Muscle layer of colon (tissue), 2 donors: Measurements from ENCODE around the gene FRMD8.

Experiments
- H3K27ac ChIP-seq: one replicate; pipeline ENCODE4 v1.7.0; 2013; ENCODE audit warnings: low read depth, mild to moderate bottlenecking, low read length, moderate library complexity
- H3K27me3 ChIP-seq, 2 donors: one replicate each; pipeline ENCODE4 v1.7.0; 2013; ENCODE audit warnings: low read length in 2 of 2, mild to moderate bottlenecking in 2 of 2; ENCODE audit not compliant: insufficient read depth in 2 of 2, control insufficient read depth in 1 of 2
- H3K36me3 ChIP-seq: one replicate; pipeline ENCODE4 v1.7.0; 2013; ENCODE audit warnings: mild to moderate bottlenecking, low read length; ENCODE audit not compliant: insufficient read depth
- H3K4me1 ChIP-seq: one replicate; pipeline ENCODE4 v1.7.0; 2013; ENCODE audit warnings: mild to moderate bottlenecking, low read length; ENCODE audit not compliant: insufficient read depth
- H3K4me3 ChIP-seq, 2 donors: one replicate each; pipeline ENCODE4 v1.7.0; 2013; ENCODE audit warnings: low read length in 2 of 2, low read depth in 1 of 2, mild to moderate bottlenecking in 1 of 2, moderate library complexity in 1 of 2
- H3K9ac ChIP-seq: one replicate; pipeline ENCODE4 v1.7.0; 2013; ENCODE audit warnings: low read length
- H3K9me3 ChIP-seq: one replicate; pipeline ENCODE4 v1.7.0; 2013; ENCODE audit warnings: mild to moderate bottlenecking, low read length
- donor health status: abdominal sarcoma.
- donor health status: Adenocarcinoma of cecum.

The FRMD8 gene

GRCh38 chr11:65377036-65377435 is 9.4 kb upstream of the FRMD8 start:
- Histone ChIP-seq H3K27me3 (no peaks in the 10 kb centered on the region), H3K9ac (no peak overlapping the region), H3K4me3 (no peak overlapping the region), H3K4me1 (peaks cover 5% of the 10 kb centered on the region), H3K36me3 (no peaks in the 10 kb centered on the region), H3K27ac (no peak overlapping the region), H3K9me3 (no peaks in the 10 kb centered on the region)

- Histone ChIP-seq H3K9ac (no peak overlapping the region), H3K27ac (no peak overlapping the region)
These were observed 8.7 kb upstream of the FRMD8 start for GRCh38 chr11:65377777-65378176.

GRCh38 chr11:65378208-65378927 is 8.1 kb upstream of the FRMD8 start:
- Histone ChIP-seq H3K9ac (no peak overlapping the region), H3K4me3 (no peak overlapping the region), H3K27ac (no peak overlapping the region), H3K9me3 (no peaks in the 10 kb centered on the region), H3K27me3 (no peaks in the 10 kb centered on the region), H3K4me1 (peaks cover 16% of the 10 kb centered on the region), H3K36me3 (no peaks in the 10 kb centered on the region)

More at GRCh38 chr11:65377777-65378176, 8.7 kb upstream of the FRMD8 start:
- Histone ChIP-seq H3K27me3 (no peaks in the 10 kb centered on the region), H3K36me3 (no peaks in the 10 kb centered on the region), H3K4me3 (no peak overlapping the region), H3K4me1 (peaks cover 10% of the 10 kb centered on the region), H3K9me3 (no peaks in the 10 kb centered on the region)

GRCh38 chr11:65378928-65379638 is 7.4 kb upstream of the FRMD8 start:
- Histone ChIP-seq H3K27me3 (no peaks in the 10 kb centered on the region), H3K36me3 (no peaks in the 10 kb centered on the region), H3K9ac (no peak overlapping the region), H3K9me3 (no peaks in the 10 kb centered on the region), H3K27ac (no peak overlapping the region), H3K4me1 (peaks cover 23% of the 10 kb centered on the region), H3K4me3 (no peak overlapping the region)

- Histone ChIP-seq H3K9ac (no peak overlapping the region), H3K9me3 (no peaks in the 10 kb centered on the region), H3K4me3 (no peak overlapping the region), H3K36me3 (no peaks in the 10 kb centered on the region), H3K4me1 (peaks cover 31% of the 10 kb centered on the region), H3K27me3 (no peaks in the 10 kb centered on the region), H3K27ac (no peak overlapping the region)
These were observed 6.6 kb upstream of the FRMD8 start for GRCh38 chr11:65379698-65380459.

GRCh38 chr11:65380460-65381119 is 5.8 kb upstream of the FRMD8 start:
- H3K27me3 ChIP-seq = no peaks in the 10 kb centered on the region
- peaks cover 37% of the 10 kb centered on the region for H3K4me1 ChIP-seq
- H3K4me3 ChIP-seq = no peak overlapping the region
- no peak overlapping the region for H3K27ac ChIP-seq
- H3K36me3 ChIP-seq = no peaks in the 10 kb centered on the region
- H3K9ac ChIP-seq = no peak overlapping the region
- no peaks in the 10 kb centered on the region for H3K9me3 ChIP-seq

GRCh38 chr11:65381716-65382032 is 4.8 kb upstream of the FRMD8 start:
- Histone ChIP-seq H3K27me3 (no peaks in the 10 kb centered on the region), H3K4me3 (peak overlapping the region; percentile 58 to 63), H3K27ac (peak overlapping the region; percentile 98), H3K4me1 (peaks cover 41% of the 10 kb centered on the region), H3K36me3 (no peaks in the 10 kb centered on the region), H3K9me3 (no peaks in the 10 kb centered on the region), H3K9ac (peak overlapping the region; percentile 87)

- H3K27ac ChIP-seq = peak within 1 kb of the TSS; percentile 98
- H3K9ac ChIP-seq = peak within 1 kb of the TSS; percentile 87
- H3K4me1 ChIP-seq = peaks cover 45% of the 10 kb centered on the region
- H3K36me3 ChIP-seq = no peaks in the 10 kb centered on the region
- no peaks in the 10 kb centered on the region for H3K9me3 ChIP-seq
- H3K4me3 ChIP-seq = peak within 1 kb of the TSS; percentile 58 to 63
- no peaks in the 10 kb centered on the region for H3K27me3 ChIP-seq
These were observed 4.2 kb upstream of the FRMD8 start, which contains the start of gene SLC25A45 for GRCh38 chr11:65382033-65382803. Gene SLC25A45, minus strand, starts transcription at chr11:65382646. Its CDS starts 695 bp downstream, at chr11:65381951.

- H3K27ac ChIP-seq = peak overlapping the region; percentile 98
- peaks cover 49% of the 10 kb centered on the region for H3K4me1 ChIP-seq
- H3K27me3 ChIP-seq = no peaks in the 10 kb centered on the region
- H3K9me3 ChIP-seq = no peaks in the 10 kb centered on the region
- H3K9ac ChIP-seq = peak overlapping the region; percentile 87
- peak overlapping the region; percentile 7 to 63 for H3K4me3 ChIP-seq
- H3K36me3 ChIP-seq = no peaks in the 10 kb centered on the region
These were observed 3.6 kb upstream of the FRMD8 start for GRCh38 chr11:65382804-65383368.

GRCh38 chr11:65383778-65384177 is 2.7 kb upstream of the FRMD8 start:
- H3K4me1 ChIP-seq = peaks cover 58% of the 10 kb centered on the region
- no peak overlapping the region for H3K9ac ChIP-seq
- no peaks in the 10 kb centered on the region for H3K36me3 ChIP-seq
- H3K27me3 ChIP-seq = no peaks in the 10 kb centered on the region
- no peak overlapping the region for H3K4me3 ChIP-seq
- H3K9me3 ChIP-seq = no peaks in the 10 kb centered on the region
- H3K27ac ChIP-seq = peak overlapping the region; percentile 50
